Suprapubic skin (tissue), 4 donors: ENCODE data around the gene PANK1.

Experiments
- EP300 ChIP-seq: sonication (generic); formaldehyde crosslinking; IDR thresholded peaks from one replicate; pipeline ENCODE4 v1.6.1; 2017; ENCODE audit warnings: antibody characterized with exemption
- POLR2A ChIP-seq, 2 donors: fragments of 450-650 bp; IDR thresholded peaks; one replicate each; pipeline ENCODE4 v1.6.1; 2017; ENCODE audit warnings: antibody characterized with exemption in 2 of 2, mild to moderate bottlenecking in 2 of 2, moderate library complexity in 2 of 2
- POLR2AphosphoS5 ChIP-seq, 3 donors: sonication (generic); formaldehyde crosslinking; IDR thresholded peaks; one replicate each; pipeline ENCODE4 v1.6.1; 2017; ENCODE audit warnings: antibody characterized with exemption in 3 of 3
- TF ChIP-seq, protein P1 (sequence below), 2 donors: fragments of 200-600 bp in 1 of 2; fragments of 450-650 bp in 1 of 2; sonication (generic) in 1 of 2; IDR thresholded peaks; one replicate each; pipeline ENCODE4 v1.5.1; 2016 to 2019; ENCODE audit warnings: antibody characterized with exemption in 2 of 2, mild to moderate bottlenecking in 1 of 2, moderate library complexity in 1 of 2

DNA sequence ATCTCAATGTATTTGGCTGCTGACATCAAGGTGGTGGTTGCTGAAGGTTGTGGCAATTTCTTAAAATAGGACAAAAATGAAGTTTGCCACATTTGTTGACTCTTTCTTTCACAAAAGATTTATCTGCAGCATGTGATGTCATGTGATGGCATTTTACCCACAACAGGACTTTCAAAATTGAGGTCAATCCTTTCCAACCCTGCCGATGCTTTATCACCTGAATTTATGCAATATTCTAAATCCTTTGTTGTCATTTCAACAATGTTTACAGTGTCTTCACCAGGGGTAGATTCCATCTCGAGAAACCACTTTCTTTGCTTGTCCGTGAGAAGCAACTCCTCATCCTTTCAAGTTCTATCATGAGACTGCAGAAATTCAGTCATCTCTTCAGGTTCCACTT is 69.0 kb downstream of the PANK1 start:
- TF ChIP-seq POLR2AphosphoS5 (IDR thresholded peaks at IDR 0.05) (no peak), POLR2A (IDR thresholded peaks at IDR 0.05) (no peak), EP300 (no peak)
- TF ChIP-seq, protein P1, sequence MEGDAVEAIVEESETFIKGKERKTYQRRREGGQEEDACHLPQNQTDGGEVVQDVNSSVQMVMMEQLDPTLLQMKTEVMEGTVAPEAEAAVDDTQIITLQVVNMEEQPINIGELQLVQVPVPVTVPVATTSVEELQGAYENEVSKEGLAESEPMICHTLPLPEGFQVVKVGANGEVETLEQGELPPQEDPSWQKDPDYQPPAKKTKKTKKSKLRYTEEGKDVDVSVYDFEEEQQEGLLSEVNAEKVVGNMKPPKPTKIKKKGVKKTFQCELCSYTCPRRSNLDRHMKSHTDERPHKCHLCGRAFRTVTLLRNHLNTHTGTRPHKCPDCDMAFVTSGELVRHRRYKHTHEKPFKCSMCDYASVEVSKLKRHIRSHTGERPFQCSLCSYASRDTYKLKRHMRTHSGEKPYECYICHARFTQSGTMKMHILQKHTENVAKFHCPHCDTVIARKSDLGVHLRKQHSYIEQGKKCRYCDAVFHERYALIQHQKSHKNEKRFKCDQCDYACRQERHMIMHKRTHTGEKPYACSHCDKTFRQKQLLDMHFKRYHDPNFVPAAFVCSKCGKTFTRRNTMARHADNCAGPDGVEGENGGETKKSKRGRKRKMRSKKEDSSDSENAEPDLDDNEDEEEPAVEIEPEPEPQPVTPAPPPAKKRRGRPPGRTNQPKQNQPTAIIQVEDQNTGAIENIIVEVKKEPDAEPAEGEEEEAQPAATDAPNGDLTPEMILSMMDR (IDR thresholded peaks at IDR 0.05), result no peak
